ENCODE data around the gene DDX3Y. TPM values are rescaled to one million over a fixed set of nuclear protein-coding genes. Genes with fewer than 3 reads are reported as not detected.
A peak's percentile ranks its signal among the peaks of the same experiment; 100 is the strongest.

Gene DDX3Y
- 10 to 100 TPM in 2 of 4 donors, under 1 TPM in 1, not detected in 1; 0.26 to 75.0 (median 39.4) TPM for total RNA-seq

DNA sequence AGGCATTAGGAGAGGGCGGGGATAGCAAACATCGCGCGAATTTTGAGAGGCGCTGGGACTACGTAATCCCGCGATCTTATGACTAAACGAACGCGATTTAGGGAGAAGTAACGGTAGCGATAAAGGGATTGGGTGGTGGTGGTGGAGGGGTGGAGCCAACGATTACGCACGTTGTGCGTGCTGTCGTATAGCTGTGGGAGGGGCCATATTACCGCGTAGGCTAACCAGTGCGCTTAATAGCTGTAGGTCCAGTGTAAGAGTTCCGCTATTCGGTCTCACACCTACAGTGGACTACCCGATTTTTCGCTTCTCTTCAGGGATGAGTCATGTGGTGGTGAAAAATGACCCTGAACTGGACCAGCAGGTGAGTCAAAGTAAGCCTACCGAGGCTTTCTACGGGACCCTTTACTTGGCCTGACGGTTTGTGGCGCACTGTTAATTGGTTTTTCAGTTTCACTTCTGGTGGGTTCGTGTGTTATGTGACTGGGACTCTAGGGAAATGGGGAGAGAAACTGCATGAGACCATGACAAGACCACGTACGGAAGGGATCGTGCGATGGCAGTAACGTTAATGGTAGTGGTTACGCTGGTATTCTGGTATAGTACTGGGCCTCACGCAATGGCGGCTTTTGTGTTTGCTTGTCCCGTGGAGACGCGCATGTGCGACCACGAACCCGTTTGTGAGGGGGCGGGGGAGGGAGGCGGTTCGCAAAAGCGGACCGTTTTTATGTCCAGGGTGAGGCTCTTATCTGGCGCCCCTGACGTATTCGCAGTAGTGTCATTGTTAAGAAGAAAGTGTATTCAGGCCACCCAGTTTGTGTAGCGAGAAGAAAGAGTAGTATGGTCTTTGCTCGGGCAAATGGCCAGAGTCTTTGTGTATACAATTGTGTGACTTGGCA is at the start of gene DDX3Y:
TSS of gene DDX3Y (plus strand) at position 251 of the 899 bp plus-strand sequence. CDS start at position 320, 69 bp downstream.
- no peak for DNase-seq
- TF ChIP-seq, protein P1, sequence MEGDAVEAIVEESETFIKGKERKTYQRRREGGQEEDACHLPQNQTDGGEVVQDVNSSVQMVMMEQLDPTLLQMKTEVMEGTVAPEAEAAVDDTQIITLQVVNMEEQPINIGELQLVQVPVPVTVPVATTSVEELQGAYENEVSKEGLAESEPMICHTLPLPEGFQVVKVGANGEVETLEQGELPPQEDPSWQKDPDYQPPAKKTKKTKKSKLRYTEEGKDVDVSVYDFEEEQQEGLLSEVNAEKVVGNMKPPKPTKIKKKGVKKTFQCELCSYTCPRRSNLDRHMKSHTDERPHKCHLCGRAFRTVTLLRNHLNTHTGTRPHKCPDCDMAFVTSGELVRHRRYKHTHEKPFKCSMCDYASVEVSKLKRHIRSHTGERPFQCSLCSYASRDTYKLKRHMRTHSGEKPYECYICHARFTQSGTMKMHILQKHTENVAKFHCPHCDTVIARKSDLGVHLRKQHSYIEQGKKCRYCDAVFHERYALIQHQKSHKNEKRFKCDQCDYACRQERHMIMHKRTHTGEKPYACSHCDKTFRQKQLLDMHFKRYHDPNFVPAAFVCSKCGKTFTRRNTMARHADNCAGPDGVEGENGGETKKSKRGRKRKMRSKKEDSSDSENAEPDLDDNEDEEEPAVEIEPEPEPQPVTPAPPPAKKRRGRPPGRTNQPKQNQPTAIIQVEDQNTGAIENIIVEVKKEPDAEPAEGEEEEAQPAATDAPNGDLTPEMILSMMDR (IDR thresholded peaks at IDR 0.05): no peak
- peak in 1 of 4 donors; percentile 85 for TF ChIP-seq POLR2A (IDR thresholded peaks at IDR 0.05)
- Histone ChIP-seq H3K9me3 (no peaks in the 10 kb centered on the region), H3K27me3 (no peaks in the 10 kb centered on the region), H3K27ac (peak within 1 kb of the TSS in 2 of 4 donors; percentile 89), H3K4me3 (peak within 1 kb of the TSS in 2 of 4 donors; percentile 54 to 58), H3K36me3 (peaks cover 0 to 5% (median 0%) of the 10 kb centered on the region in 3 donors), H3K4me1 (peaks cover 0 to 22% (median 0%) of the 10 kb centered on the region in 3 donors)
- intact Hi-C loops (cut with DNase I): no loop called here
- 1% methylated on average over 23 of the region's 54 CpGs; no CpG with 5 or more reads in 1 of the 2 donors for WGBS, 2 donors

DNA sequence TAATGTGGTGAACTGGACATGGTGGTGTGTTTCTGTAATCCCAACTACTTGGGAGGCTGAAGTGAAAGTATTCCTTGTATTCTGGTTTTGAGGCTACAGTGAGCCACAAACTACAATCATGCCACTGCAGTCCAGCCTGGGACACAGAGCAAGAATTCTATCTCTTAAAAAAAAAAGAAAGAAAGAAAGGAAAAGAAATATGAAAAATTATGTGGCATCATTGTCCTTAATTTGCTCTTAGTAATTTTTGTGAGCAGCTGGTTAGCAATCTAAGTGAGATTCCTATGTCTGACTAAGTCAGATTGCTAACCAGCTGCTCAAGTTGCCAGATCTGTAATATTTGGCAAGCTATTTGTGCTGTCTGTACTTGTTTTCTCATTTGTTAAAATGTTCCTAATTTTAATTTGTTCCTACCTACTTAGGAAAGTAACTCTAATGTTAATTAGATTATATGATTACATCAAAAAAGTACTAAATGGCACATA is 48.8 kb upstream of the DDX3Y start:
- Histone ChIP-seq H3K27ac (no peak overlapping the region), H3K36me3 (peaks cover 0 to 80% (median 0%) of the 10 kb centered on the region in 3 donors), H3K4me1 (no peaks in the 10 kb centered on the region), H3K4me3 (no peak overlapping the region), H3K27me3 (no peaks in the 10 kb centered on the region), H3K9me3 (no peaks in the 10 kb centered on the region)
- TF ChIP-seq POLR2A (IDR thresholded peaks at IDR 0.05): no peak
- TF ChIP-seq, protein P1 (IDR thresholded peaks at IDR 0.05): no peak
- no peak for DNase-seq
- intact Hi-C loops (cut with DNase I): no loop called here

DNA sequence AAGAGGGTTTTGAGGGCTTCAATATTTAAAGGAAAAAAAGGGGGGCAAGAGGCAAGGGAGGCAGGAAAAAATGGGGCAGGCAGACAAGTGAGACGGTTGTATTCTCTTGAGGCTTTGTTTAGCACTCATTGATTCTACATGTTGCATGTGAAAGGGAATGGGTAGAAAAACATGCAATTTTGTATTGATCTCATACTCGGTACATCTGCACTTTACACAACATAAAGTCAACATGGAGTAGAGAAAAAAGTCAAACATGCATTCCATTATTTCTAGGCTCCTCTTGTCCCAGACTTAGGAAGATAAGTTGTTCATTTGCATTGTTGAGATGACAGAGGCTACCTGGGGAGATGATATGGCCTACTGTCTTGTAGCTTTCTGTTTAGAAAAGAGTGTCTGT is 36.7 kb upstream of the DDX3Y start:
- H3K4me3 ChIP-seq: no peak overlapping the region
- DNase-seq: no peak
- H3K27ac ChIP-seq: no peak overlapping the region
- 70% methylated on average over 2 of the region's 2 CpGs; no CpG with 5 or more reads in 1 of the 2 donors for WGBS, 2 donors
- intact Hi-C loops (cut with DNase I): no loop called here
- no peaks in the 10 kb centered on the region for H3K36me3 ChIP-seq
- H3K9me3 ChIP-seq: no peaks in the 10 kb centered on the region
- no peak for TF ChIP-seq POLR2A (IDR thresholded peaks at IDR 0.05)
- no peaks in the 10 kb centered on the region for H3K4me1 ChIP-seq
- H3K27me3 ChIP-seq: no peaks in the 10 kb centered on the region

DNA sequence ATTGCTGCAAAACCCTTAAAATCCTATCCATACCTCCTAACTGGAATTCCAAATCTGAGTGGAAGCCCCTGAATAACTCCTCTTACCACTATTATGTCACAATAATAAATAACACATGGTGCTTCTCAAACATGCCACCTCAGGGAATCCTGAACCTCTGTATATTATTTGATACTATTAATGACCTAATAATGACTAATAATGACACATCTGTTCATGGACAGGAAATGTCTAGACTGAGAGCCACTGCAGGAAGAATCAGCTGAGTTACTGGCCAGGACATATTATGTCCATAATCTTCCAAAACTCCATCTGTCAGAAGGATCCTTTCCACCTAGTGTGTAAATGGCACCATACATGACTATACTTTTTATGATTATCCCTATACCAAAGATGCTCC is 7.7 kb upstream of the DDX3Y start:
- Histone ChIP-seq H3K4me3 (no peak overlapping the region), H3K27me3 (no peaks in the 10 kb centered on the region), H3K27ac (no peak overlapping the region), H3K9me3 (no peaks in the 10 kb centered on the region), H3K36me3 (no peaks in the 10 kb centered on the region), H3K4me1 (no peaks in the 10 kb centered on the region)
- TF ChIP-seq, protein P1 (IDR thresholded peaks at IDR 0.05): no peak
- TF ChIP-seq POLR2A (IDR thresholded peaks at IDR 0.05): no peak
- intact Hi-C loops (cut with DNase I): no loop called here
- no peak for DNase-seq

DNA sequence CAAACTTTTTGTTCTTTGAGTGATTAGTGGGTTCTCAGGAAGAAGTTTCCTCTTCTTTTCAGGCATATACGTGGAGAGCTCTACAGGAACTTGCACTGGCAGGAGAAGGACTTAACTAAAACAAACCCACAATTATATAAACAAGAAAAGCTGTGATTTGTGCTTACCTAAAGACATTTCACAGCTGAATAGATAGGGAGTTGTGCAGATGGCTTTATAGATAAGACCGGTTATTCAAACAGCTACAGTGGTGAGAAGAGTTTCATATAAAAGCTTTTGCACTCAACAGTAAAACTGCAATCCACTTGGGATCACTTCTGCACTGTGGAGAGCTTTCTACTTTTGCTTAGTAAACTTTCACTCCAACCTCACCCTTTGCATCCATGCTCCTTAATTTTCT is 6.1 kb upstream of the DDX3Y start:
- WGBS, 2 donors: no CpG with 5 or more reads among the region's 2 CpGs
- Histone ChIP-seq H3K4me1 (no peaks in the 10 kb centered on the region), H3K9me3 (no peaks in the 10 kb centered on the region), H3K27me3 (no peaks in the 10 kb centered on the region), H3K36me3 (no peaks in the 10 kb centered on the region), H3K27ac (no peak overlapping the region), H3K4me3 (no peak overlapping the region)
- TF ChIP-seq, protein P1 (IDR thresholded peaks at IDR 0.05): no peak
- no peak for TF ChIP-seq POLR2A (IDR thresholded peaks at IDR 0.05)
- no peak for DNase-seq
- intact Hi-C loops (cut with DNase I): no loop called here
